Suppressor macrophage treated with lipopolysaccharide for 4 hours (primary cell): ENCODE data around the gene PIM3.
A peak's percentile ranks its signal among the peaks of the same experiment; 100 is the strongest.

ENCODE experiments used
- DNase-seq: peaks from one replicate; pipeline ENCODE4 v3.0.0-alpha.2; 2020

PIM3 gene

DNA sequence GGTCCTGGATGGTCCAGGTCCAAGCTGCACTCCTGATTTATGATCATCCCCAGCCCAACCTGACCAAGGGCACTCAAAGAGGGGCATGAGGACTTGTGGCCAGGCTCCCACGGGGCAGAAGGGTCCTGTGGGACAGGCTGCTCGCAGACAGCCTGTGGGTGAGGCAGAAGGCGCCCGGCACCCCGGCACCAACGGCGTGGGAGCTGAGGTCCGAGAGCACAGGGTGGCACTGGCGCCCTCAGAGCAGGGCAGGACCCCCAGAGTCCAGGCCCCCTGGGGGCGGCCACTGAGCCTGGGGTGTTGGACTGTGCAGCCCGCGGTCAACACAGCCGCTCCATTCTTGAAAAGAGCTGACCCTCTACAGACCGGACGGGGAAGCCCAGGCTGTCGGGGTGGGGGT is 48.7 kb downstream of the PIM3 start:
- no peak for DNase-seq

GRCh38 chr22:50009765-50010675 is 49.4 kb downstream of the PIM3 start:
- DNase-seq = no peak

DNA sequence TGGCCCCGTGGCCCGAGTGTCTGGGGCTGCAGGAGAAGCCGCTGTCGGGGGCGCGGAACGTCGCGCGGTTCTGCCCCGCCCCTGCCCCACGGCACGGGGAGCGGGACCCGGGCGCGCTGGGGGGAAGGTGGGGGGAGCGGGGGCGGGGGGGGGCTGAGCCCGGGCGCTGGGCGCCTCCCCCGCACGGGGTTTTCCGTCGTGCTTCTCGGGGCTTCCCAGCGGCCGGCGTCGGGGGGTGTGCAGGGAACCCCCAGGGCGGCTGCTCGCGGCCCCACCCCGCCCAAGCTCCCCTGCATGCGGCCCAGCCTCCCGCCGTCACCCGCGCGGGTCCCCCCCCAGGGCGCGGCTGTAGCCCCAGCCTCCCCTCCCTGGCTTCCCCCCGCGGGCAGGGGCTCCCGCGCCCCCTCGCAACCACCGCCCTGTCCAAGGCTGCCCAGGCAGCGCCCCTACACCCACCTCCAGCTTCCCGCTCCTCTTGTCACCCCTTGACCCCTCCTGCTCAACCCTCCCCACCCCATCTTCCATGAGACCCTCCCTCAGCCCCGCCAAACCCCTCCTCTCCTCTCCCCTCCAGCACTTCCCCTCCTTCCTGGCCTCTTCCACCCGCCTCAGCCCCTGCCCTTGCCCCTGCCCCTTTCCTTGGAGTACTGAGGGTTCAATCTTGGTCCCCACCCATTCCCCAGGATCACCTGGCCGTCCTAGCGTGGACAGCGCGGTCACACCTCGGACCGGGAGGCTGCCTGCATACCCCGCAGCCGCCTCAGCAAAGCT is 50.3 kb downstream of the PIM3 start:
- peak; percentile 39 for DNase-seq

- peak; percentile 18 for DNase-seq
Observed at GRCh38 chr22:50011447-50012210, 51.1 kb downstream of the PIM3 start.

DNA sequence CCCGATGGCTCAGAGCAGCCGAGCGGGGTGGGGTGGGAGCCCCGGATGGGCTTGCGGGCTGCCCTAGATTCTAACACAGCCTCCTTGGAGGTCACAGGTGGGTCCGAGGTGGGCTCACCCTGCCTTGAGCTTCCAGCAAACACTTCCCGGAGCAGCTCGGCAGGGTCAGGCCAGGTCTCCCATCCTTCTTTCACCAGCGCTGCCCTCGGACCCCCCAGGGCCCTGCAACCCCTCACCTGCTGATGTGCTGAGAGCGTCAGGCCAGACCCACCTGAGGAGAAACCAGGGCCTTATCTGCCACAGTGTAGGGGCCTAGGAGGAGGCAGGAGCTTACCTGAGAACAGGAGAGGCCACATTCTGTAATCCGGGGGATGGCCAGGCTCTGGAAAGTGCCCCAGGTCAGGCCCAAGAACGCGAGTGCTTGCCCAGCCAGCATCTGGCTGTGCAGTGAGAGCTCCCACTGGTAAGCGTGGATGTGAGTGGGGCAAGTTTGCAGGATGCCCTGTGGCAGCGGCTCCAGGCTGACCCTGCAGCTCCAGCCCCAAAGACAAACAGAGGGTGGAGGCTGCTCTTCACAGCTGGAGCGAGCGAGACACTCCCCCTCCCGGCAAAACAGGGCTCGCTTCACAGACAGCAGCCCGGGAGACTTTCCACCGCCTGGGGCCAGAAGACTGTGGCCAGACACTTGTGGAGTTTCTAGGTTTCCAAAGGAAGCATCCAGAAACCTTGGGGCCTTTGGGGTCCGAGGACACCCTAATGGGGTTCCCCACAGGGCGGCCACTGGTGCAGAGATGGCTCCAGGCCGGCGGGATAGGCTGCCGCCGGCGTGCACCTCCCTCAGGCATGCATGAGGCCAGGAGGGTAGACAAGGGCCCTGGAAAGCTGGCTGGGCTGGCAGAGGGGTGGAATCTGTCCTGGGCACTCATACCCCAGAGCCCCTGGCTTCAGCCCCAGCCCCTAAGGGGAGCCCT is 51.9 kb downstream of the PIM3 start, which contains the start of gene IL17REL:
IL17REL (minus strand) TSS at position 555 of the 971 bp plus-strand sequence; CDS start at position 436, 119 bp downstream.
- no peak for DNase-seq
